ENCODE measurements around the gene RPL7L1.

- TF ChIP-seq CTCF (IDR thresholded peaks at IDR 0.05; ENCODE audit: low read depth, low read length) = no peak
- TF ChIP-seq EZH2phosphoT487 (IDR thresholded peaks at IDR 0.05; ENCODE audit: low read depth) = no peak
Measured at GRCh38 chr6:42935322-42935721, 55.9 kb downstream of the RPL7L1 start.

All from OCI-LY3 (cell line).